IMR-90 (cell line): ENCODE data around the gene KRT78. TPM values are rescaled to one million over a fixed set of nuclear protein-coding genes. Genes with fewer than 3 reads are reported as not detected.

Experiments
- ATAC-seq: fragments of 200-7000 bp; cut with Tn5 transposase; 2 replicates; pipeline ENCODE4 v1.9.1; 2020; ENCODE audit warnings: low read depth, mild to moderate bottlenecking, moderate library complexity
- BruUV-seq: library from RNA; stranded (reverse); fragments of 400-500 nt; replicated peaks from 2 replicates; lab custom pipeline; 2021; lab: Mats Ljungman, UMichigan
- CTCF ChIA-PET: fragments of 300-600 bp; formaldehyde crosslinking; extraction: SDS; loops from one replicate; lab custom pipeline; 2021; ENCODE audit warnings: antibody characterized with exemption; lab: Yijun Ruan, JAX
- POLR2A ChIA-PET: fragments of 300-600 bp; sonication (Branson Sonifier 250); formaldehyde crosslinking; loops from one replicate; lab custom pipeline; 2022; ENCODE audit warnings: antibody characterized with exemption; ENCODE audit not compliant: unreplicated experiment; lab: Charles Lee
- DNase-seq: peaks from one replicate; pipeline ENCODE4 v3.0.0; 2013
- H2AFZ ChIP-seq: replicated peaks from 2 replicates; pipeline ENCODE3; 2013; ENCODE audit warnings: low read length, mild to moderate bottlenecking; ENCODE audit not compliant: poor library complexity
- H2AK5ac ChIP-seq: 2 replicates; pipeline ENCODE4 v1.6.1; 2013; ENCODE audit warnings: low read depth, low read length, inconsistent platforms
- H2AK9ac ChIP-seq: replicated peaks from 2 replicates; pipeline ENCODE3; 2013; ENCODE audit warnings: mild to moderate bottlenecking, low read depth, low read length, moderate library complexity; ENCODE audit not compliant: poor library complexity
- H2BK120ac ChIP-seq: 2 replicates; pipeline ENCODE4 v1.6.1; 2013; ENCODE audit warnings: low read depth, low read length, inconsistent platforms
- H2BK15ac ChIP-seq: 3 replicates; pipeline ENCODE4 v1.6.1; 2013; ENCODE audit warnings: low read depth, low read length, inconsistent platforms
- H2BK20ac ChIP-seq: 2 replicates; pipeline ENCODE4 v1.6.1; 2013; ENCODE audit warnings: low read depth, mild to moderate bottlenecking, inconsistent platforms, low read length, moderate library complexity
- H2BK5ac ChIP-seq: 2 replicates; pipeline ENCODE4 v1.6.1; 2013; ENCODE audit warnings: mild to moderate bottlenecking, low read depth, low read length, inconsistent platforms; ENCODE audit not compliant: poor library complexity, severe bottlenecking
- H3K14ac ChIP-seq: replicated peaks from 2 replicates; pipeline ENCODE4 v1.6.1; 2013; ENCODE audit warnings: low read depth, low read length, inconsistent platforms
- H3K18ac ChIP-seq: 2 replicates; pipeline ENCODE4 v1.6.1; 2013; ENCODE audit warnings: low read depth, low read length, control low read depth
- H3K23ac ChIP-seq: 2 replicates; pipeline ENCODE4 v1.6.1; 2013; ENCODE audit warnings: low read depth, low read length, inconsistent platforms
- H3K27ac ChIP-seq: 2 replicates; pipeline ENCODE4 v1.5.1; 2013; ENCODE audit warnings: mild to moderate bottlenecking, control low read depth, low read length; ENCODE audit not compliant: insufficient read depth
- H3K27me3 ChIP-seq: 2 replicates; pipeline ENCODE4 v1.6.1; 2013; ENCODE audit warnings: low read length; ENCODE audit not compliant: control insufficient read depth, insufficient read depth
- H3K36me3 ChIP-seq: 2 replicates; pipeline ENCODE4 v1.6.1; 2013; ENCODE audit warnings: low read length, mixed read lengths; ENCODE audit not compliant: control insufficient read depth, insufficient read depth
- H3K4ac ChIP-seq: 2 replicates; pipeline ENCODE4 v1.6.1; 2013; ENCODE audit warnings: low read depth, low read length, inconsistent platforms
- H3K4me1 ChIP-seq: 2 replicates; pipeline ENCODE4 v1.6.1; 2013; ENCODE audit warnings: low read length, mixed read lengths; ENCODE audit not compliant: control insufficient read depth, insufficient read depth
- H3K4me2 ChIP-seq: 2 replicates; pipeline ENCODE4 v1.6.1; 2013; ENCODE audit warnings: low read depth, mild to moderate bottlenecking, control low read depth, low read length, moderate library complexity
- H3K4me3 ChIP-seq: 2 replicates; pipeline ENCODE4 v1.5.1; 2013; ENCODE audit warnings: low read depth, mild to moderate bottlenecking, control low read depth, low read length, moderate library complexity; ENCODE audit not compliant: insufficient read depth
- H3K56ac ChIP-seq: 2 replicates; pipeline ENCODE4 v1.6.1; 2013; ENCODE audit warnings: low read length, inconsistent platforms; ENCODE audit not compliant: insufficient read depth; ENCODE audit errors: extremely low read depth
- H3K79me1 ChIP-seq, 2 experiments: 2 replicates each; pipeline ENCODE4 v1.6.1; 2013; ENCODE audit warnings: low read length in 2 of 2, inconsistent platforms in 1 of 2, low read depth in 1 of 2
- H3K9ac ChIP-seq: 2 replicates; pipeline ENCODE4 v1.6.1; 2013; ENCODE audit warnings: low read depth, low read length, control low read depth
- H3K9me1 ChIP-seq: 2 replicates; pipeline ENCODE4 v1.6.1; 2013; ENCODE audit warnings: low read length, inconsistent platforms; ENCODE audit not compliant: insufficient read depth
- H3K9me3 ChIP-seq: 2 replicates; pipeline ENCODE4 v1.6.1; 2013; ENCODE audit warnings: low read length; ENCODE audit not compliant: control insufficient read depth, insufficient read depth
- H4K20me1 ChIP-seq: 2 replicates; pipeline ENCODE4 v1.6.1; 2013; ENCODE audit warnings: low read length, inconsistent platforms; ENCODE audit not compliant: insufficient read depth
- H4K5ac ChIP-seq: 2 replicates; pipeline ENCODE4 v1.6.1; 2013; ENCODE audit warnings: mild to moderate bottlenecking, low read depth, low read length, control low read depth
- H4K8ac ChIP-seq, 2 experiments: 2 replicates each; pipeline ENCODE4 v1.6.1; 2013; ENCODE audit warnings: low read depth in 2 of 2, low read length in 2 of 2, control low read depth in 1 of 2, inconsistent platforms in 1 of 2
- H4K91ac ChIP-seq: 2 replicates; pipeline ENCODE4 v1.6.1; 2013; ENCODE audit warnings: low read depth, low read length, inconsistent platforms; ENCODE audit not compliant: insufficient read depth
- BHLHE40 ChIP-seq: fragments of 150-350 bp; IDR thresholded peaks from 2 replicates; pipeline ENCODE4 v1.6.1; 2016; ENCODE audit warnings: mild to moderate bottlenecking, low read depth, low read length
- CEBPB ChIP-seq: IDR thresholded peaks from 2 replicates; pipeline ENCODE4 v1.6.1; 2012; ENCODE audit warnings: low read depth, low read length, improper control_type of control experiment
- CHD1 ChIP-seq: IDR thresholded peaks from 2 replicates; pipeline ENCODE4 v1.6.1; 2012; ENCODE audit warnings: low read depth, low read length, improper control_type of control experiment
- FOS ChIP-seq: fragments of 150-350 bp; IDR thresholded peaks from 2 replicates; pipeline ENCODE4 v1.6.1; 2016; ENCODE audit warnings: low read depth, low read length
- MAFK ChIP-seq: IDR thresholded peaks from 2 replicates; pipeline ENCODE4 v1.6.1; 2012; ENCODE audit warnings: low read depth, low read length, improper control_type of control experiment
- MAZ ChIP-seq: IDR thresholded peaks from 2 replicates; pipeline ENCODE4 v1.6.1; 2012; ENCODE audit warnings: low read depth, mild to moderate bottlenecking, low read length, improper control_type of control experiment, moderate library complexity, borderline replicate concordance
- MXI1 ChIP-seq: IDR thresholded peaks from 2 replicates; pipeline ENCODE4 v1.6.1; 2012; ENCODE audit warnings: low read depth, mild to moderate bottlenecking, low read length, moderate library complexity, borderline replicate concordance
- NFE2L2 ChIP-seq: fragments of 150-350 bp; IDR thresholded peaks from 2 replicates; pipeline ENCODE4 v1.6.1; 2016; ENCODE audit warnings: low read depth, mild to moderate bottlenecking, low read length
- POLR2A ChIP-seq: IDR thresholded peaks from 2 replicates; pipeline ENCODE4 v1.6.1; 2012; ENCODE audit warnings: mild to moderate bottlenecking, low read depth, low read length
- RAD21 ChIP-seq: IDR thresholded peaks from 2 replicates; pipeline ENCODE4 v1.6.1; 2012; ENCODE audit warnings: low read length, improper control_type of control experiment
- RCOR1 ChIP-seq: IDR thresholded peaks from 2 replicates; pipeline ENCODE4 v1.6.1; 2012; ENCODE audit warnings: mild to moderate bottlenecking, low read length, improper control_type of control experiment; ENCODE audit not compliant: insufficient replicate concordance
- RFX5 ChIP-seq: IDR thresholded peaks from 2 replicates; pipeline ENCODE4 v1.8.0; 2012; ENCODE audit warnings: low read depth, mild to moderate bottlenecking, low read length, moderate library complexity
- SMC3 ChIP-seq: fragments of 150-350 bp; IDR thresholded peaks from 2 replicates; pipeline ENCODE4 v1.6.1; 2016; ENCODE audit warnings: low read depth, mild to moderate bottlenecking, antibody characterized with exemption, low read length, moderate library complexity
- USF2 ChIP-seq: fragments of 150-350 bp; IDR thresholded peaks from 2 replicates; pipeline ENCODE4 v1.6.1; 2017; ENCODE audit warnings: mild to moderate bottlenecking, antibody characterized with exemption, low read length, low read depth
- WGBS, 2 experiments: methylation state at CpG; one replicate each; pipeline versions ENCODE4 v1.1.5 to v1.1.7; 2013; ENCODE audit warnings: missing lambda C conversion rate in 2 of 2; ENCODE audit not compliant: insufficient read length in 1 of 2; ENCODE audit errors: extremely low coverage in 2 of 2; 5-methylcytosine and 5-hydroxymethylcytosine counted together
- dilution Hi-C: fragments of 300-500 bp; cut with HindIII; formaldehyde crosslinking; loops from one replicate; pipeline ENCODE4 v1.14.3; 2018; ENCODE audit warnings: low sequenced_read_pairs; ENCODE audit not compliant: unreplicated experiment
- in situ Hi-C: fragments of 300-500 bp; cut with MboI; formaldehyde crosslinking; loops from 3 replicates; pipeline ENCODE4 v1.14.3; 2019; ENCODE audit warnings: low sequenced_read_pairs, inconsistent platforms, mixed read lengths
- intact Hi-C: fragments of 100-400 bp; cut with micrococcal nuclease; formaldehyde crosslinking; loops from 2 replicates; pipeline ENCODE4 v1.10.0; 2022
- polyA plus RNA-seq, 3 experiments: library from polyadenylated mRNA; depleted of rRNA; stranded (reverse); fragments of >200 nt; gene quantifications; 2 replicates each; pipeline ENCODE4 v1.2.3, GENCODE V29; 2012; ENCODE audit warnings: low replicate concordance in 1 of 3
- total RNA-seq: library from RNA; depleted of rRNA; stranded (reverse); fragments of >200 nt; gene quantifications from 2 replicates; pipeline ENCODE4 v1.2.3, GENCODE V29; 2012
- TF ChIP-seq, protein P1 (sequence below): conservative IDR thresholded peaks from 2 replicates; pipeline ENCODE4 v1.5.1; 2012; ENCODE audit warnings: mild to moderate bottlenecking, low read depth, low read length, improper control_type of control experiment
- TF ChIP-seq, protein P2 (sequence below): fragments of 150-350 bp; IDR thresholded peaks from 2 replicates; pipeline ENCODE4 v1.6.1; 2016; ENCODE audit warnings: low read depth, mild to moderate bottlenecking, low read length, moderate library complexity, borderline replicate concordance

Gene KRT78
- total and polyA plus RNA-seq, 2 of the 4 experiments (the other 2 are of a cell fraction), result not detected

DNA sequence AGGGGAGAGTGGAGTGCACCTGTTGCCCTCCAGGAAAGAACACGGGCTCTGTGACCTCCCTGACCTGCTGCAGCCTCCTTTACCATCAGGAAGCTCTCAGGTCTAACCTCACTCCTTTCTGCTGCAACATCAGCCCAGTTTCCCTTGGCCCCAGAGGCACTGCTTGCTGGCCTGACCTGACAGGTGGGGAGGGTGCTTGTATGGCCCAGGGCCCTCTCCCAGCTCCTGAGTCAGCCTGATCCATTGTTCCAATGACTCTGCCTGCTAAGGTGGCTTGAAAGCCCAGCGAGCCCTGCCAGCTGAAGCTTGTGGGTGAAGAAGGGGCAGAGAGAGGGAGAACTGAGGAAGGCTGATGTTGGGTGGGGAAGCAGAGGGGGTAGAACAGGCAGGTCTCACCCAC lies 13.2 kb upstream of the KRT78 start:
- Histone ChIP-seq H2BK15ac (no peak overlapping the region), H4K8ac (no peak overlapping the region), H4K5ac (no peak overlapping the region), H3K14ac (no peak overlapping the region), H2BK5ac (no peak overlapping the region), H3K23ac (no peak overlapping the region), H3K4ac (no peak overlapping the region), H2AFZ (peak overlapping the region; percentile 43), H3K27me3 (peaks cover 19% of the 10 kb centered on the region), H3K4me3 (no peak overlapping the region), H3K27ac (no peak overlapping the region), H4K91ac (no peak overlapping the region), H3K56ac (no peak overlapping the region), H3K4me1 (no peaks in the 10 kb centered on the region), H2BK20ac (no peak overlapping the region), H3K9me3 (no peaks in the 10 kb centered on the region), H3K18ac (no peak overlapping the region), H3K79me1 (no peaks in the 10 kb centered on the region), H3K4me2 (no peak overlapping the region), H2AK5ac (no peak overlapping the region), H4K20me1 (no peaks in the 10 kb centered on the region), H3K9ac (no peak overlapping the region), H3K9me1 (no peaks in the 10 kb centered on the region), H2AK9ac (no peak overlapping the region), H3K36me3 (no peaks in the 10 kb centered on the region), H2BK120ac (no peak overlapping the region)
- ATAC-seq (no peak), DNase-seq (no peak)
- no peak for TF ChIP-seq FOS
- TF ChIP-seq BHLHE40, result no peak
- TF ChIP-seq MAFK, result no peak
- TF ChIP-seq POLR2A, result no peak
- TF ChIP-seq CHD1, result no peak
- no peak for TF ChIP-seq MXI1
- TF ChIP-seq SMC3, result no peak
- TF ChIP-seq, protein P1, sequence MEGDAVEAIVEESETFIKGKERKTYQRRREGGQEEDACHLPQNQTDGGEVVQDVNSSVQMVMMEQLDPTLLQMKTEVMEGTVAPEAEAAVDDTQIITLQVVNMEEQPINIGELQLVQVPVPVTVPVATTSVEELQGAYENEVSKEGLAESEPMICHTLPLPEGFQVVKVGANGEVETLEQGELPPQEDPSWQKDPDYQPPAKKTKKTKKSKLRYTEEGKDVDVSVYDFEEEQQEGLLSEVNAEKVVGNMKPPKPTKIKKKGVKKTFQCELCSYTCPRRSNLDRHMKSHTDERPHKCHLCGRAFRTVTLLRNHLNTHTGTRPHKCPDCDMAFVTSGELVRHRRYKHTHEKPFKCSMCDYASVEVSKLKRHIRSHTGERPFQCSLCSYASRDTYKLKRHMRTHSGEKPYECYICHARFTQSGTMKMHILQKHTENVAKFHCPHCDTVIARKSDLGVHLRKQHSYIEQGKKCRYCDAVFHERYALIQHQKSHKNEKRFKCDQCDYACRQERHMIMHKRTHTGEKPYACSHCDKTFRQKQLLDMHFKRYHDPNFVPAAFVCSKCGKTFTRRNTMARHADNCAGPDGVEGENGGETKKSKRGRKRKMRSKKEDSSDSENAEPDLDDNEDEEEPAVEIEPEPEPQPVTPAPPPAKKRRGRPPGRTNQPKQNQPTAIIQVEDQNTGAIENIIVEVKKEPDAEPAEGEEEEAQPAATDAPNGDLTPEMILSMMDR, result no peak
- TF ChIP-seq, protein P2, sequence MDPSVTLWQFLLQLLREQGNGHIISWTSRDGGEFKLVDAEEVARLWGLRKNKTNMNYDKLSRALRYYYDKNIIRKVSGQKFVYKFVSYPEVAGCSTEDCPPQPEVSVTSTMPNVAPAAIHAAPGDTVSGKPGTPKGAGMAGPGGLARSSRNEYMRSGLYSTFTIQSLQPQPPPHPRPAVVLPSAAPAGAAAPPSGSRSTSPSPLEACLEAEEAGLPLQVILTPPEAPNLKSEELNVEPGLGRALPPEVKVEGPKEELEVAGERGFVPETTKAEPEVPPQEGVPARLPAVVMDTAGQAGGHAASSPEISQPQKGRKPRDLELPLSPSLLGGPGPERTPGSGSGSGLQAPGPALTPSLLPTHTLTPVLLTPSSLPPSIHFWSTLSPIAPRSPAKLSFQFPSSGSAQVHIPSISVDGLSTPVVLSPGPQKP, result no peak
- no peak for TF ChIP-seq NFE2L2
- no peak for TF ChIP-seq RAD21
- no peak for TF ChIP-seq CEBPB
- no peak for TF ChIP-seq MAZ
- no peak for TF ChIP-seq USF2
- TF ChIP-seq RCOR1, result no peak
- no peak for TF ChIP-seq RFX5
- ChIA-PET CTCF (no interaction called here), POLR2A (no interaction called here)
- in situ Hi-C loops (no loop called here), dilution Hi-C loops (no loop called here), intact Hi-C loops (loop anchor here (10.0 kb wide), 1 partner anchor 137 kb away; no protein-coding TSS in a partner anchor)
- no CpG with 5 or more reads among the region's 2 CpGs for WGBS, 2 experiments
- no TSS peak for BruUV-seq
